Progenitor cell of endocrine pancreas (in vitro differentiated cells): ENCODE results near the gene COA3. TPM values are rescaled to one million over a fixed set of nuclear protein-coding genes. Genes with fewer than 3 reads are reported as not detected.

Experiments
- DNase-seq: peaks from one replicate; pipeline ENCODE4 v3.0.0; 2021; ENCODE audit warnings: low spot score; ENCODE audit not compliant: unreplicated experiment
- H3K27ac Mint-ChIP-seq: 2 replicates; pipeline ENCODE4 v1.8.0; 2021; ENCODE audit warnings: mild to moderate bottlenecking, moderate library complexity, mixed read lengths
- H3K27me3 Mint-ChIP-seq: 2 replicates; pipeline ENCODE4 v1.8.0; 2021; ENCODE audit warnings: mixed read lengths
- H3K36me3 Mint-ChIP-seq: 2 replicates; pipeline ENCODE4 v1.8.0; 2022; ENCODE audit warnings: mixed read lengths; ENCODE audit not compliant: insufficient read depth
- H3K4me1 Mint-ChIP-seq: 2 replicates; pipeline ENCODE4 v1.8.0; 2021; ENCODE audit warnings: low read depth, mixed read lengths
- H3K4me3 Mint-ChIP-seq: 2 replicates; pipeline ENCODE4 v1.8.0; 2021; ENCODE audit warnings: low read depth, mild to moderate bottlenecking, moderate library complexity, mixed read lengths
- H3K9me3 Mint-ChIP-seq: 2 replicates; pipeline ENCODE4 v1.8.0; 2021; ENCODE audit warnings: low read depth, mixed read lengths
- CTCF ChIP-seq: fragments of 200-600 bp; sonication (generic); IDR thresholded peaks from one replicate; pipeline ENCODE4 v1.5.0; 2021; ENCODE audit warnings: antibody characterized with exemption, mild to moderate bottlenecking; ENCODE audit not compliant: unreplicated experiment
- total RNA-seq: library from RNA; stranded (reverse); gene quantifications from 2 replicates; pipeline ENCODE4 v1.2.1, GENCODE V29; 2021

COA3 gene
- total RNA-seq, 1 donor from 2014 or later, result 85.4 TPM

DNA sequence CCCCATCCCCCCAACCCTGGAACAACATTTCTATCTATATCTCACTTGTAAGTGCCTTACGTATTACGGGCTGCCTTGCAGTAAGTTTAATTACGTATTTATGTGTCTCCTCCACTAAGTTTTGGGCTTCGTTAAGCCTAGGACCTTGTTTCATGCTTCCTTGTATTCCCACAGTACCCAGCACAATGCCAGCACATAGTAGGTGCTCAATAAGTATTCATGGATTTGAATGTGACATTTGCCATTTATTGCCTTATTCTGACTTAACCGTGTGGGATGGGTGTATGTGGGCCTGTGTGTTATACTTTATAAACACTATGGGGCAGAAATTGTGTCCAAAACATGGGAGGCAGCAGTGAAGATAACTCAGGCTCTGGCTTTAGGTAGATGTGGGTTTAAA, 6.0 kb downstream of the COA3 start:
- no peak overlapping the region for H3K4me3 Mint-ChIP-seq
- peaks cover 5% of the 10 kb centered on the region for H3K27me3 Mint-ChIP-seq
- no peak for DNase-seq
- no peak overlapping the region for H3K27ac Mint-ChIP-seq
- H3K9me3 Mint-ChIP-seq, result no peaks in the 10 kb centered on the region
- TF ChIP-seq CTCF, result no peak
- H3K36me3 Mint-ChIP-seq, result peaks cover 2% of the 10 kb centered on the region
- peaks cover 6% of the 10 kb centered on the region for H3K4me1 Mint-ChIP-seq

- no peaks in the 10 kb centered on the region for H3K9me3 Mint-ChIP-seq
- DNase-seq, result no peak
- H3K27me3 Mint-ChIP-seq, result peaks cover 5% of the 10 kb centered on the region
- H3K4me1 Mint-ChIP-seq, result peaks cover 2% of the 10 kb centered on the region
- TF ChIP-seq CTCF, result no peak
- no peak overlapping the region for H3K4me3 Mint-ChIP-seq
- H3K27ac Mint-ChIP-seq, result no peak overlapping the region
- peaks cover 2% of the 10 kb centered on the region for H3K36me3 Mint-ChIP-seq
Measured at GRCh38 chr17:42791948-42792347, 6.6 kb downstream of the COA3 start.

DNA sequence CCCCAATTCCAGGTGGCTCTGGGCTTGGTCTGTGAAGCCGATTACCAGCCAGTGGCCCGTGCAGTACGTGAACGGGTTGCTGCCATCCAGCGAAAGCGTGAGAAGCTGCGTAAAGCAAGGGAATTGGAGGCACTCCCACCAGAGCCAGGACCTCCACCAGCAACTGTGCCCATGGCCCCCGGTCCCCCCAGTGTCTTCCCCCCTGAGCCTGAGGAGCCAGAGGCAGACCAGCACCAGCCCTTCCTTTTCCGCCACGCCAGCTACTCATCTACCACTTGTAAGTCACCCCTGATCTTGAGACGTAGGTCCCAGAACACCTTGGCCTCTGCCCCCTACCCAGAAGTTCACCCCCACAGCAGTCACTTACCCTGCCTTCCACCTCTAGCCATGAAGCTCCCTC, 11.2 kb downstream of the COA3 start:
- H3K9me3 Mint-ChIP-seq, result no peaks in the 10 kb centered on the region
- H3K4me3 Mint-ChIP-seq, result no peak overlapping the region
- H3K4me1 Mint-ChIP-seq, result no peaks in the 10 kb centered on the region
- no peak overlapping the region for H3K27ac Mint-ChIP-seq
- H3K27me3 Mint-ChIP-seq, result peaks cover 32% of the 10 kb centered on the region
- no peaks in the 10 kb centered on the region for H3K36me3 Mint-ChIP-seq
- no peak for DNase-seq
- TF ChIP-seq CTCF, result no peak

GRCh38 chr17:42784811-42785592, 13.5 kb downstream of the COA3 start:
- no peak for DNase-seq

GRCh38 chr17:42784409-42784808, 14.1 kb downstream of the COA3 start:
- Mint-ChIP-seq H3K36me3 (no peaks in the 10 kb centered on the region), H3K4me3 (no peak overlapping the region), H3K27me3 (peaks cover 35% of the 10 kb centered on the region), H3K27ac (no peak overlapping the region), H3K9me3 (no peaks in the 10 kb centered on the region), H3K4me1 (peaks cover 12% of the 10 kb centered on the region)
- TF ChIP-seq CTCF, result no peak
- DNase-seq, result no peak

More at GRCh38 chr17:42784811-42785592, 13.5 kb downstream of the COA3 start:
- H3K4me1 Mint-ChIP-seq, result peaks cover 7% of the 10 kb centered on the region
- H3K9me3 Mint-ChIP-seq, result no peaks in the 10 kb centered on the region
- H3K27me3 Mint-ChIP-seq, result peaks cover 35% of the 10 kb centered on the region
- H3K27ac Mint-ChIP-seq, result no peak overlapping the region
- no peaks in the 10 kb centered on the region for H3K36me3 Mint-ChIP-seq
- TF ChIP-seq CTCF, result no peak
- H3K4me3 Mint-ChIP-seq, result no peak overlapping the region
